DMS 273 (cell line): ENCODE data around the gene MAD1L1.
"Not testable (repeated sequence)": the region's sequence is repeated elsewhere in the genome, so short reads cannot be mapped to it uniquely, and the experiment has no call there.

Experiments
- DNase-seq: peaks from one replicate; lab custom pipeline; 2025; ENCODE audit not compliant: unreplicated experiment; lab: John Stamatoyannopoulos, UW

MAD1L1 gene

GRCh38 chr7:1848013-1848640 is 384.6 kb downstream of the MAD1L1 start:
- DNase-seq: no peak

- no peak for DNase-seq
Observed at GRCh38 chr7:1847260-1848001, 385.3 kb downstream of the MAD1L1 start.

- no peak for DNase-seq
Observed at GRCh38 chr7:1846331-1847065, 386.2 kb downstream of the MAD1L1 start.

GRCh38 chr7:1845536-1846311 is 387.0 kb downstream of the MAD1L1 start:
- no peak for DNase-seq

GRCh38 chr7:1844951-1845390 is 387.8 kb downstream of the MAD1L1 start:
- no peak for DNase-seq

GRCh38 chr7:1844336-1844950 is 388.3 kb downstream of the MAD1L1 start:
- DNase-seq: no peak

- DNase-seq: no peak
Observed at GRCh38 chr7:1843921-1844335, 388.8 kb downstream of the MAD1L1 start.

- no peak for DNase-seq
Observed at GRCh38 chr7:1843271-1843861, 389.4 kb downstream of the MAD1L1 start.

GRCh38 chr7:1842321-1843221 is 390.2 kb downstream of the MAD1L1 start:
- peak; percentile 37 for DNase-seq

- DNase-seq: not testable (repeated sequence)
Observed at GRCh38 chr7:1841286-1842021, 391.3 kb downstream of the MAD1L1 start.

- not testable (repeated sequence) for DNase-seq
Observed at GRCh38 chr7:1840744-1841143, 392.0 kb downstream of the MAD1L1 start.

- no peak for DNase-seq
Observed at GRCh38 chr7:1839701-1840100, 393.0 kb downstream of the MAD1L1 start.

GRCh38 chr7:1838911-1839531 is 393.7 kb downstream of the MAD1L1 start:
- not testable (repeated sequence) for DNase-seq

- not testable (repeated sequence) for DNase-seq
Observed at GRCh38 chr7:1838544-1838872, 394.2 kb downstream of the MAD1L1 start.

- DNase-seq: not testable (repeated sequence)
Observed at GRCh38 chr7:1837696-1838543, 394.8 kb downstream of the MAD1L1 start.

GRCh38 chr7:1831933-1832535 is 400.7 kb downstream of the MAD1L1 start:
- DNase-seq: not testable (repeated sequence)

- DNase-seq: not testable (repeated sequence)
Observed at GRCh38 chr7:1831471-1831870, 401.3 kb downstream of the MAD1L1 start.
